ENCODE results near the gene EVPL. TPM values are rescaled to one million over a fixed set of nuclear protein-coding genes. Genes with fewer than 3 reads are reported as not detected.

Gene EVPL
- total RNA-seq, 1 experiment from 2014 or later, result 58.0 TPM

- Histone ChIP-seq H3K9me3 (ENCODE audit: control insufficient read depth in 1 of 2, insufficient read depth in 1 of 2, low read depth in 1 of 2, low read length in 2 of 2) (no peaks in the 10 kb centered on the region), H3K79me2 (ENCODE audit: insufficient read depth, low read length) (no peaks in the 10 kb centered on the region), H3K4me2 (ENCODE audit: low read length) (no peak overlapping the region), H4K20me1 (ENCODE audit: insufficient read depth) (no peaks in the 10 kb centered on the region), H2AFZ (ENCODE audit: low read depth, low read length, poor library complexity, severe bottlenecking) (no peak overlapping the region), H3K9me2 (ENCODE audit: insufficient read depth) (no peaks in the 10 kb centered on the region), H3K4me3 (replicated peaks in 1 of 2; ENCODE audit: low read depth in 1 of 2, low read length in 2 of 2) (no peak overlapping the region), H3K9ac (ENCODE audit: low read length) (no peak overlapping the region), H3K36me3 (ENCODE audit: control insufficient read depth in 1 of 2, insufficient read depth in 2 of 2, low read length in 2 of 2) (peaks cover 37 to 44% of the 10 kb centered on the region in 2 experiments; a peak in 3 of 4 replicates), H3K4me1 (ENCODE audit: control insufficient read depth in 1 of 2, insufficient read depth in 2 of 2, low read length in 2 of 2) (peaks cover 0 to 3% of the 10 kb centered on the region in 2 experiments; a peak in 1 of 4 replicates), H3K27me3 (ENCODE audit: insufficient read depth, low read length) (no peaks in the 10 kb centered on the region), H3K27ac (ENCODE audit: low read depth, low read length) (peak overlapping the region; percentile 12; the same call in 1 of the 2 replicates)
- ATAC-seq, result peak; percentile 94
- DNase-seq (ENCODE audit: low read depth, low spot score), result peak; percentile 46
- intact Hi-C loops (cut with micrococcal nuclease), result loop anchor here (1.0 to 5.0 kb wide), 5 partner anchors 58 to 285 kb away; partner anchors contain the start of gene SRP68
- ChIA-PET CTCF (interaction anchor here (0.6 to 3.0 kb wide), 35 partner anchors 10 to 350 kb away, joined by 3 to 22 read pairs (median 4); partner anchors contain the start of genes ACOX1, CDK3, EVPL and EXOC7), POLR2A (interaction anchor here (0.6 to 1.2 kb wide), 3 partner anchors 15 to 234 kb away, joined by 3 read pairs; partner anchors contain the start of genes ACOX1 and TEN1), RAD21 (ENCODE audit: low non-redundant PET in 1 of 2, low total read pairs in 2 of 2, uncharacterized antibody in 2 of 2, unreplicated experiment in 2 of 2) (interaction anchor here (0.6 to 1.4 kb wide), 5 partner anchors 13 to 265 kb away, joined by 3 to 5 read pairs (median 4); partner anchors contain the start of gene EVPL (in 1 of the 2))
- TF ChIP-seq, protein P1, sequence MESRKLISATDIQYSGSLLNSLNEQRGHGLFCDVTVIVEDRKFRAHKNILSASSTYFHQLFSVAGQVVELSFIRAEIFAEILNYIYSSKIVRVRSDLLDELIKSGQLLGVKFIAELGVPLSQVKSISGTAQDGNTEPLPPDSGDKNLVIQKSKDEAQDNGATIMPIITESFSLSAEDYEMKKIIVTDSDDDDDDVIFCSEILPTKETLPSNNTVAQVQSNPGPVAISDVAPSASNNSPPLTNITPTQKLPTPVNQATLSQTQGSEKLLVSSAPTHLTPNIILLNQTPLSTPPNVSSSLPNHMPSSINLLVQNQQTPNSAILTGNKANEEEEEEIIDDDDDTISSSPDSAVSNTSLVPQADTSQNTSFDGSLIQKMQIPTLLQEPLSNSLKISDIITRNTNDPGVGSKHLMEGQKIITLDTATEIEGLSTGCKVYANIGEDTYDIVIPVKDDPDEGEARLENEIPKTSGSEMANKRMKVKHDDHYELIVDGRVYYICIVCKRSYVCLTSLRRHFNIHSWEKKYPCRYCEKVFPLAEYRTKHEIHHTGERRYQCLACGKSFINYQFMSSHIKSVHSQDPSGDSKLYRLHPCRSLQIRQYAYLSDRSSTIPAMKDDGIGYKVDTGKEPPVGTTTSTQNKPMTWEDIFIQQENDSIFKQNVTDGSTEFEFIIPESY (IDR thresholded peaks at IDR 0.05; ENCODE audit: extremely low read depth, insufficient replicate concordance, low read length), result no peak
- TF ChIP-seq JUND (IDR thresholded peaks at IDR 0.05) (no peak), EGR1 (IDR thresholded peaks at IDR 0.05; ENCODE audit: low read depth) (no peak), EZH2phosphoT487 (IDR thresholded peaks at IDR 0.05; ENCODE audit: borderline replicate concordance) (no peak), FOSL1 (IDR thresholded peaks at IDR 0.05; ENCODE audit: low read depth) (no peak), SIN3A (IDR thresholded peaks at IDR 0.05; ENCODE audit: low read depth) (no peak), REST (IDR thresholded peaks at IDR 0.05; ENCODE audit: low read depth) (no peak), ZFX (IDR thresholded peaks at IDR 0.05) (no peak), ZNF274 (IDR thresholded peaks at IDR 0.05; ENCODE audit: low read depth, low read length) (no peak), RAD21 (IDR thresholded peaks at IDR 0.05; ENCODE audit: low read depth) (peak; percentile 98), EZH2 (IDR thresholded peaks at IDR 0.05) (no peak), POLR2A (IDR thresholded peaks at IDR 0.05; ENCODE audit: borderline replicate concordance, extremely low read depth, insufficient read depth, insufficient read length) (no peak), TCF7L2 (IDR thresholded peaks at IDR 0.05; ENCODE audit: borderline replicate concordance, extremely low read depth, insufficient read depth, insufficient read length) (peak; percentile 51), CBX3 (IDR thresholded peaks at IDR 0.05; ENCODE audit: low read depth) (no peak), YY1 (IDR thresholded peaks at IDR 0.05; ENCODE audit: extremely low read depth, insufficient replicate concordance, low read depth, low read length) (no peak), MAX (IDR thresholded peaks at IDR 0.05) (no peak)
- TF ChIP-seq, protein P2, sequence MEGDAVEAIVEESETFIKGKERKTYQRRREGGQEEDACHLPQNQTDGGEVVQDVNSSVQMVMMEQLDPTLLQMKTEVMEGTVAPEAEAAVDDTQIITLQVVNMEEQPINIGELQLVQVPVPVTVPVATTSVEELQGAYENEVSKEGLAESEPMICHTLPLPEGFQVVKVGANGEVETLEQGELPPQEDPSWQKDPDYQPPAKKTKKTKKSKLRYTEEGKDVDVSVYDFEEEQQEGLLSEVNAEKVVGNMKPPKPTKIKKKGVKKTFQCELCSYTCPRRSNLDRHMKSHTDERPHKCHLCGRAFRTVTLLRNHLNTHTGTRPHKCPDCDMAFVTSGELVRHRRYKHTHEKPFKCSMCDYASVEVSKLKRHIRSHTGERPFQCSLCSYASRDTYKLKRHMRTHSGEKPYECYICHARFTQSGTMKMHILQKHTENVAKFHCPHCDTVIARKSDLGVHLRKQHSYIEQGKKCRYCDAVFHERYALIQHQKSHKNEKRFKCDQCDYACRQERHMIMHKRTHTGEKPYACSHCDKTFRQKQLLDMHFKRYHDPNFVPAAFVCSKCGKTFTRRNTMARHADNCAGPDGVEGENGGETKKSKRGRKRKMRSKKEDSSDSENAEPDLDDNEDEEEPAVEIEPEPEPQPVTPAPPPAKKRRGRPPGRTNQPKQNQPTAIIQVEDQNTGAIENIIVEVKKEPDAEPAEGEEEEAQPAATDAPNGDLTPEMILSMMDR (IDR thresholded peaks at IDR 0.05 in 2 of 3, conservative IDR thresholded peaks at IDR 0.05 in 1 of 3; ENCODE audit: borderline replicate concordance in 1 of 3, insufficient read depth in 1 of 3, low read depth in 2 of 3, low read length in 2 of 3), result peak; percentile 92 to 99 (median 98)
- BruUV-seq (replicated peaks), result no TSS peak
These were observed 12.8 kb downstream of the EVPL start for GRCh38 chr17:76014100-76014924.
